PC-9 (cell line): ENCODE data around the gene HMBS. TPM values are rescaled to one million over a fixed set of nuclear protein-coding genes. Genes with fewer than 3 reads are reported as not detected.

Experiments used
- BruUV-seq: library from RNA; stranded (reverse); fragments of 400-500 nt; replicated peaks from 2 replicates; lab custom pipeline; 2021; lab: Mats Ljungman, UMichigan
- CTCF ChIA-PET: fragments of 300-600 bp; sonication (Branson Sonifier 250); formaldehyde crosslinking; loops from one replicate; lab custom pipeline; 2022; ENCODE audit warnings: antibody characterized with exemption; lab: Charles Lee
- POLR2A ChIA-PET: fragments of 300-600 bp; sonication (Branson Sonifier 250); formaldehyde crosslinking; loops from one replicate; lab custom pipeline; 2022; ENCODE audit warnings: antibody characterized with exemption; ENCODE audit not compliant: unreplicated experiment; lab: Charles Lee
- DNase-seq, 2 experiments: peaks; one replicate each; pipeline versions ENCODE4 v3.0.0 to v3.0.0-alpha.2; 2015 to 2022; ENCODE audit warnings: mixed read lengths in 1 of 2
- H2AFZ ChIP-seq: fragments of 200-600 bp; sonication (generic); 2 replicates; pipeline ENCODE4 v1.8.1; 2017; ENCODE audit warnings: antibody characterized with exemption
- H3F3A ChIP-seq: fragments of 200-600 bp; sonication (generic); 2 replicates; pipeline ENCODE4 v1.8.1; 2017; ENCODE audit warnings: antibody characterized with exemption, mild to moderate bottlenecking, low read depth; ENCODE audit not compliant: insufficient read depth
- H3K27ac ChIP-seq: fragments of 200-600 bp; sonication (generic); 2 replicates; pipeline ENCODE4 v1.6.1; 2016; ENCODE audit warnings: mixed run types
- H3K27me3 ChIP-seq: fragments of 200-600 bp; sonication (generic); 2 replicates; pipeline ENCODE4 v1.6.1; 2016; ENCODE audit warnings: low read depth, mixed run types; ENCODE audit not compliant: insufficient read depth
- H3K36me3 ChIP-seq: fragments of 200-600 bp; sonication (generic); 2 replicates; pipeline ENCODE4 v1.6.1; 2016; ENCODE audit warnings: low read depth, mixed run types
- H3K4me1 ChIP-seq: fragments of 200-600 bp; sonication (generic); replicated peaks from 2 replicates; pipeline ENCODE4 v1.6.1; 2016; ENCODE audit warnings: mixed run types; ENCODE audit not compliant: insufficient read depth
- H3K4me2 ChIP-seq: fragments of 200-600 bp; sonication (generic); 2 replicates; pipeline ENCODE4 v1.6.1; 2017; ENCODE audit warnings: mixed run types
- H3K4me3 ChIP-seq: fragments of 200-600 bp; sonication (generic); 2 replicates; pipeline ENCODE4 v1.6.1; 2016; ENCODE audit warnings: mixed run types
- H3K79me2 ChIP-seq: fragments of 200-600 bp; sonication (generic); 2 replicates; pipeline ENCODE4 v1.6.1; 2017; ENCODE audit warnings: low read depth, mixed run types
- H3K9me2 ChIP-seq: fragments of 200-600 bp; sonication (generic); 2 replicates; pipeline ENCODE4 v1.8.1; 2017; ENCODE audit warnings: mild to moderate bottlenecking; ENCODE audit not compliant: insufficient read depth
- H3K9me3 ChIP-seq: fragments of 200-600 bp; sonication (generic); 2 replicates; pipeline ENCODE4 v1.8.1; 2016; ENCODE audit warnings: low read depth; ENCODE audit not compliant: insufficient read depth
- H4K20me1 ChIP-seq: fragments of 200-600 bp; sonication (generic); 2 replicates; pipeline ENCODE4 v1.8.1; 2017; ENCODE audit not compliant: insufficient read depth
- CTCF ChIP-seq: fragments of 200-600 bp; sonication (generic); conservative IDR thresholded peaks from 2 replicates; pipeline ENCODE4 v1.6.1; 2017; ENCODE audit warnings: mixed run types, antibody characterized with exemption, mild to moderate bottlenecking, moderate library complexity
- EZH2 ChIP-seq: fragments of 200-600 bp; sonication (generic); IDR thresholded peaks from 2 replicates; pipeline ENCODE4 v1.8.0; 2017; ENCODE audit warnings: antibody characterized with exemption, low read depth
- intact Hi-C: fragments of 100-400 bp; cut with micrococcal nuclease; formaldehyde crosslinking; loops from one replicate; pipeline ENCODE4 v1.10.0; 2022; ENCODE audit not compliant: unreplicated experiment
- total RNA-seq: library from RNA; stranded (reverse); gene quantifications from 2 replicates; pipeline ENCODE4 v1.2.3, GENCODE V29; 2021

HMBS gene
- total RNA-seq, 1 experiment from 2014 or later, result 49.3 TPM

GRCh38 chr11:119077839-119078238, 6.8 kb upstream of the HMBS start:
- no peaks in the 10 kb centered on the region for H4K20me1 ChIP-seq
- ChIA-PET POLR2A (no interaction called here), CTCF (no interaction called here)
- DNase-seq, result peak in 1 of 2 experiments; percentile 28
- no TSS peak for BruUV-seq
- intact Hi-C loops, result no loop called here
- no peaks in the 10 kb centered on the region for H3K79me2 ChIP-seq
- no peak overlapping the region for H3K4me2 ChIP-seq
- H3F3A ChIP-seq, result peaks cover 35% of the 10 kb centered on the region
- TF ChIP-seq EZH2 (no peak), CTCF (no peak)
- no peak overlapping the region for H2AFZ ChIP-seq
- H3K36me3 ChIP-seq, result peaks cover 35% of the 10 kb centered on the region
- no peaks in the 10 kb centered on the region for H3K9me2 ChIP-seq
- no peaks in the 10 kb centered on the region for H3K9me3 ChIP-seq
- H3K4me1 ChIP-seq, result no peaks in the 10 kb centered on the region
- no peaks in the 10 kb centered on the region for H3K27me3 ChIP-seq
- H3K4me3 ChIP-seq, result no peak overlapping the region
- no peak overlapping the region for H3K27ac ChIP-seq

- TF ChIP-seq EZH2 (no peak), CTCF (no peak)
- DNase-seq, result peak in 1 of 2 experiments; percentile 33
- intact Hi-C loops, result no loop called here
- no peaks in the 10 kb centered on the region for H4K20me1 ChIP-seq
- no TSS peak for BruUV-seq
- H3K27ac ChIP-seq, result no peak overlapping the region
- H3K36me3 ChIP-seq, result peaks cover 35% of the 10 kb centered on the region
- H3K79me2 ChIP-seq, result no peaks in the 10 kb centered on the region
- H2AFZ ChIP-seq, result no peak overlapping the region
- H3F3A ChIP-seq, result peaks cover 38% of the 10 kb centered on the region
- ChIA-PET POLR2A (no interaction called here), CTCF (no interaction called here)
- H3K4me3 ChIP-seq, result no peak overlapping the region
- H3K4me2 ChIP-seq, result no peak overlapping the region
- H3K27me3 ChIP-seq, result no peaks in the 10 kb centered on the region
- no peaks in the 10 kb centered on the region for H3K4me1 ChIP-seq
- no peaks in the 10 kb centered on the region for H3K9me2 ChIP-seq
- H3K9me3 ChIP-seq, result no peaks in the 10 kb centered on the region
Measured at GRCh38 chr11:119078675-119079420, 5.8 kb upstream of the HMBS start.

GRCh38 chr11:119081682-119082260, 2.9 kb upstream of the HMBS start:
- H3K79me2 ChIP-seq, result peaks cover 15% of the 10 kb centered on the region
- peaks cover 26% of the 10 kb centered on the region for H3K36me3 ChIP-seq
- CTCF ChIA-PET, result interaction anchor here (0.5 kb wide), 1 partner anchor 258 kb away, joined by 3 read pairs; no protein-coding TSS in a partner anchor

More at GRCh38 chr11:119081682-119082260, 2.9 kb upstream of the HMBS start:
- no peak for TF ChIP-seq CTCF
- Histone ChIP-seq H3K9me2 (no peaks in the 10 kb centered on the region), H3K4me3 (no peak overlapping the region), H2AFZ (no peak overlapping the region), H3K27ac (no peak overlapping the region), H3K4me2 (no peak overlapping the region), H3F3A (peaks cover 44% of the 10 kb centered on the region), H3K27me3 (no peaks in the 10 kb centered on the region), H4K20me1 (peaks cover 3% of the 10 kb centered on the region; the same call in 1 of the 2 replicates), H3K9me3 (no peaks in the 10 kb centered on the region), H3K4me1 (peaks cover 13% of the 10 kb centered on the region)
- BruUV-seq, result no TSS peak
- POLR2A ChIA-PET, result no interaction called here
- peak in 1 of 2 experiments; percentile 8 for DNase-seq
- intact Hi-C loops, result no loop called here
